ENCODE results near the gene S100B. TPM values are rescaled to one million over a fixed set of nuclear protein-coding genes. Genes with fewer than 3 reads are reported as not detected.

The S100B gene
- total and polyA plus RNA-seq, 2 of the 8 experiments (the other 6 are each of a cell fraction or from before 2014, with no cell fraction given), result 0.36 to 0.69 TPM

DNA sequence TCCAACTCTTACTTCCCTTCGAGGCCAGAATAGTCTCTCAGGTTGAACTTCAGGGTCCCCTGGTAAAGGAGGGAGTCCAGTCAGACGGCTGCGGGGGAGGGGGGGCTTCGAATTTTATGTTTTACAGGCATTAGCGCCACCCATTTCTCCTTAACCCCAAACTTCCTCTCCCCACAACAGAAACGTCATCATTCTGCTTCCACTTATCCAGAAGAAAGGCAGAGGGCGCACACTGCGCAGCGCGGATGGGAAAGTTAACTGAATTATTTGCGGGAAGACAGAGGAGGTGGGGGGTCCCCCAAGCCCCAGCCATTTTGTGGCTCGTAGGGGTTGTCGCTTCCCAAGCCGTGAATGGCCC is 30.1 kb upstream of the S100B start:
- peak overlapping the region; percentile 39 to 79 (median 61) for H3K9ac ChIP-seq (replicated peaks in 1 of 4; ENCODE audit: extremely low read depth in 1 of 4, low read depth in 3 of 4, low read length in 3 of 4)
- TF ChIP-seq YY1 (IDR thresholded peaks at IDR 0.05; ENCODE audit: low read depth, low read length) (peak; percentile 72), JUN (IDR thresholded peaks at IDR 0.05; ENCODE audit: low read depth, low read length) (no peak), ASH2L (IDR thresholded peaks at IDR 0.05; ENCODE audit: low read length) (peak; percentile 32), BACH1 (IDR thresholded peaks at IDR 0.05; ENCODE audit: low read length) (no peak), HDAC6 (IDR thresholded peaks at IDR 0.05; ENCODE audit: low read depth, low read length) (no peak), CREB1 (IDR thresholded peaks at IDR 0.05) (peak; percentile 93), TCF12 (IDR thresholded peaks at IDR 0.05; ENCODE audit: low read depth, low read length) (no peak), CBX8 (IDR thresholded peaks at IDR 0.05; ENCODE audit: borderline replicate concordance, low read depth, low read length) (no peak), RBBP5 (IDR thresholded peaks at IDR 0.05; ENCODE audit: borderline replicate concordance, low read depth, low read length) (no peak), EZH2 (IDR thresholded peaks at IDR 0.05; ENCODE audit: low read depth, low read length, severe bottlenecking) (no peak), SRF (IDR thresholded peaks at IDR 0.05; ENCODE audit: low read depth, low read length) (no peak)
- TF ChIP-seq, protein P1, sequence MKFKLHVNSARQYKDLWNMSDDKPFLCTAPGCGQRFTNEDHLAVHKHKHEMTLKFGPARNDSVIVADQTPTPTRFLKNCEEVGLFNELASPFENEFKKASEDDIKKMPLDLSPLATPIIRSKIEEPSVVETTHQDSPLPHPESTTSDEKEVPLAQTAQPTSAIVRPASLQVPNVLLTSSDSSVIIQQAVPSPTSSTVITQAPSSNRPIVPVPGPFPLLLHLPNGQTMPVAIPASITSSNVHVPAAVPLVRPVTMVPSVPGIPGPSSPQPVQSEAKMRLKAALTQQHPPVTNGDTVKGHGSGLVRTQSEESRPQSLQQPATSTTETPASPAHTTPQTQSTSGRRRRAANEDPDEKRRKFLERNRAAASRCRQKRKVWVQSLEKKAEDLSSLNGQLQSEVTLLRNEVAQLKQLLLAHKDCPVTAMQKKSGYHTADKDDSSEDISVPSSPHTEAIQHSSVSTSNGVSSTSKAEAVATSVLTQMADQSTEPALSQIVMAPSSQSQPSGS (IDR thresholded peaks at IDR 0.05; ENCODE audit: low read length), result no peak

More for the DNA sequence above, 30.1 kb upstream of the S100B start:
- peaks cover 0 to 12% (median 1%) of the 10 kb centered on the region in 4 experiments; a peak in 2 of 8 replicates for H3K36me3 ChIP-seq (ENCODE audit: control insufficient read depth in 2 of 4, insufficient read depth in 4 of 4, low read length in 3 of 4)
- DNase-seq (ENCODE audit: low read depth in 1 of 2, low spot score in 2 of 2) (peak in 1 of 2 experiments; percentile 53), FAIRE-seq (no peak)
- peak overlapping the region; percentile 95; the same call in 1 of the 2 replicates for H4K8ac ChIP-seq (ENCODE audit: extremely low read depth, insufficient read depth, low read length)
- no peak overlapping the region for H3K14ac ChIP-seq (ENCODE audit: insufficient read length)
- H2BK5ac ChIP-seq (ENCODE audit: low read depth, low read length), result peak overlapping the region; percentile 94
- H3K18ac ChIP-seq (ENCODE audit: extremely low read depth, low read length), result peak overlapping the region; percentile 42; the same call in 1 of the 2 replicates
- H3K4me3 ChIP-seq (ENCODE audit: extremely low read depth in 1 of 4, insufficient read depth in 2 of 4, low read depth in 3 of 4, low read length in 4 of 4), result peak overlapping the region; percentile 80 to 98 (median 88)
- H3K79me1 ChIP-seq (ENCODE audit: low read depth, low read length), result no peaks in the 10 kb centered on the region
- no peak overlapping the region for H3K56ac ChIP-seq (replicated peaks; ENCODE audit: insufficient read length, low read depth, low read length)
- no peaks in the 10 kb centered on the region for H3K9me3 ChIP-seq (ENCODE audit: insufficient read depth in 2 of 2, low read depth in 1 of 2, low read length in 1 of 2)
- no peaks in the 10 kb centered on the region for H3K27me3 ChIP-seq (replicated peaks in 1 of 4; ENCODE audit: control insufficient read depth in 3 of 4, extremely low read depth in 1 of 4, insufficient read depth in 3 of 4, low read length in 3 of 4)
- 2% methylated on average over 11 of the region's 14 CpGs; no CpG with 5 or more reads in 1 of the 2 experiments for WGBS, 2 experiments (ENCODE audit: extremely low coverage in 1 of 2, insufficient coverage in 1 of 2, insufficient read length in 1 of 2, insufficient replicate concordance in 2 of 2, low coverage in 1 of 2, low lambda C conversion rate in 2 of 2, missing lambda C conversion rate in 1 of 2)
- peaks cover 4% of the 10 kb centered on the region; the same call in 1 of the 2 replicates for H3K23me2 ChIP-seq (ENCODE audit: low read depth, low read length)
- H2BK20ac ChIP-seq (ENCODE audit: low read length), result no peak overlapping the region
- H4K20me1 ChIP-seq (replicated peaks in 1 of 2; ENCODE audit: control insufficient read depth in 1 of 2, insufficient read depth in 2 of 2, low read length in 2 of 2), result peaks cover 0 to 4% of the 10 kb centered on the region in 2 experiments
- no peak overlapping the region for H3K4ac ChIP-seq (replicated peaks; ENCODE audit: insufficient read length, low read depth, low read length)
- H4K5ac ChIP-seq (ENCODE audit: insufficient read length, low read depth, low read length), result peak overlapping the region; percentile 63
- H2BK15ac ChIP-seq (ENCODE audit: low read length), result no peak overlapping the region
- H4K91ac ChIP-seq (replicated peaks; ENCODE audit: insufficient read length, low read length), result peak overlapping the region; percentile 59
- peak overlapping the region; percentile 66 to 94 for H3K4me2 ChIP-seq (ENCODE audit: insufficient read depth in 1 of 2, low read depth in 2 of 2, low read length in 2 of 2)
- POLR2A ChIA-PET (ENCODE audit: partially characterized antibody), result interaction anchor here (0.8 to 2.4 kb wide), 10 partner anchors 11 to 177 kb away, joined by 3 to 18 read pairs (median 5); no protein-coding TSS in a partner anchor
- H3K27ac ChIP-seq (ENCODE audit: low read depth, low read length), result peak overlapping the region; percentile 89
- peaks cover 0 to 8% (median 4%) of the 10 kb centered on the region in 4 experiments; a peak in 4 of 7 replicates for H3K4me1 ChIP-seq (replicated peaks in 1 of 4; ENCODE audit: control insufficient read depth in 3 of 4, insufficient read depth in 4 of 4, low read length in 3 of 4)
- H2AFZ ChIP-seq (ENCODE audit: low read length), result no peak overlapping the region; the same call in 1 of the 2 replicates
- peaks cover 5 to 13% of the 10 kb centered on the region in 2 experiments; a peak in 2 of 4 replicates for H3K79me2 ChIP-seq (ENCODE audit: control insufficient read depth in 1 of 2, insufficient read depth in 2 of 2, low read length in 2 of 2)
- no peak overlapping the region for H2AK5ac ChIP-seq (ENCODE audit: low read depth, low read length)
- CTCF ChIA-PET (ENCODE audit: partially characterized antibody), result interaction anchor here (0.6 to 3.4 kb wide), 7 partner anchors 8 to 44 kb away, joined by 3 to 11 read pairs (median 4); no protein-coding TSS in a partner anchor
- no peak overlapping the region for H3K23ac ChIP-seq (ENCODE audit: insufficient read length)
- H2BK120ac ChIP-seq (replicated peaks; ENCODE audit: low read depth, low read length), result no peak overlapping the region
- no peak overlapping the region for H2BK12ac ChIP-seq (ENCODE audit: low read depth, low read length)

Measured in H1 (cell line).